GM23338 (cell line): Measurements from ENCODE around the gene LSM3. TPM values are rescaled to one million over a fixed set of nuclear protein-coding genes. Genes with fewer than 3 reads are reported as not detected.

Experiments
- ATAC-seq: fragments of 200-7000 bp; cut with Tn5 transposase; 3 replicates; pipeline ENCODE4 v1.9.1; 2020
- DNase-seq: peaks from one replicate; pipeline ENCODE4 v3.0.0-alpha.2; 2015; ENCODE audit warnings: low spot score
- H2AFZ ChIP-seq: fragments of 200-600 bp; sonication (generic); 2 replicates; pipeline ENCODE4 v1.8.0; 2016; ENCODE audit warnings: antibody characterized with exemption, mild to moderate bottlenecking, moderate library complexity
- H3F3A ChIP-seq: fragments of 200-600 bp; sonication (generic); replicated peaks from 2 replicates; pipeline ENCODE4 v1.8.0; 2017; ENCODE audit warnings: antibody characterized with exemption, mixed run types, low read depth
- H3K27ac ChIP-seq: fragments of 200-600 bp; sonication (generic); 2 replicates; pipeline ENCODE4 v1.6.1; 2016; ENCODE audit warnings: low read depth
- H3K27me3 ChIP-seq: fragments of 200-600 bp; sonication (generic); 2 replicates; pipeline ENCODE4 v1.8.0; 2016; ENCODE audit warnings: mild to moderate bottlenecking, mixed run types, moderate library complexity; ENCODE audit not compliant: insufficient read depth
- H3K36me3 ChIP-seq: fragments of 200-600 bp; sonication (generic); 2 replicates; pipeline ENCODE4 v1.8.0; 2016; ENCODE audit warnings: mild to moderate bottlenecking; ENCODE audit not compliant: insufficient read depth
- H3K4me1 ChIP-seq: fragments of 200-600 bp; sonication (generic); 2 replicates; pipeline ENCODE4 v1.8.0; 2016; ENCODE audit warnings: mild to moderate bottlenecking, moderate library complexity; ENCODE audit not compliant: insufficient read depth
- H3K4me2 ChIP-seq: fragments of 200-600 bp; sonication (generic); 2 replicates; pipeline ENCODE4 v1.7.1; 2017; ENCODE audit warnings: mixed run types
- H3K4me3 ChIP-seq: fragments of 200-600 bp; sonication (generic); 2 replicates; pipeline ENCODE4 v1.6.1; 2016; ENCODE audit warnings: mixed run types
- H3K79me2 ChIP-seq: fragments of 200-600 bp; sonication (generic); replicated peaks from 2 replicates; pipeline ENCODE4 v1.8.0; 2017; ENCODE audit warnings: mild to moderate bottlenecking; ENCODE audit not compliant: insufficient read depth
- H3K9me2 ChIP-seq: fragments of 200-600 bp; sonication (generic); 2 replicates; pipeline ENCODE4 v1.8.0; 2017; ENCODE audit not compliant: insufficient read depth
- H4K20me1 ChIP-seq: fragments of 200-600 bp; sonication (generic); replicated peaks from 2 replicates; pipeline ENCODE4 v1.8.0; 2017; ENCODE audit warnings: mild to moderate bottlenecking; ENCODE audit not compliant: insufficient read depth
- H3K27ac Mint-ChIP-seq: 2 replicates; pipeline ENCODE4 v1.8.0; 2020; ENCODE audit warnings: inconsistent platforms, mild to moderate bottlenecking, moderate library complexity, mixed read lengths
- H3K27me3 Mint-ChIP-seq: 3 replicates; pipeline ENCODE4 v1.8.0; 2022; ENCODE audit warnings: low read depth, mild to moderate bottlenecking, moderate library complexity, mixed read lengths, inconsistent platforms; ENCODE audit not compliant: insufficient read depth, poor library complexity
- H3K36me3 Mint-ChIP-seq: 3 replicates; pipeline ENCODE4 v1.8.0; 2021; ENCODE audit warnings: low read depth, mild to moderate bottlenecking, inconsistent platforms, moderate library complexity, mixed read lengths
- H3K4me1 Mint-ChIP-seq: 3 replicates; pipeline ENCODE4 v1.8.0; 2020; ENCODE audit warnings: mild to moderate bottlenecking, inconsistent platforms, mixed read lengths
- H3K4me3 Mint-ChIP-seq: 3 replicates; pipeline ENCODE4 v1.8.0; 2021; ENCODE audit warnings: moderate library complexity, mild to moderate bottlenecking, inconsistent platforms, mixed read lengths
- H3K9me3 Mint-ChIP-seq: 3 replicates; pipeline ENCODE4 v1.8.0; 2020; ENCODE audit warnings: moderate library complexity, mild to moderate bottlenecking, inconsistent platforms, mixed read lengths
- CREB1 ChIP-seq: fragments of 250-450 bp; sonication (Bioruptor Pico); IDR thresholded peaks from 2 replicates; pipeline ENCODE4 v1.5.0; 2020; ENCODE audit warnings: low read depth, mild to moderate bottlenecking, moderate library complexity
- CTCF ChIP-seq, 2 experiments: fragments of 200-600 bp in 1 of 2; sonication (generic) in 1 of 2; conservative IDR thresholded peaks; 2 replicates each; pipeline versions ENCODE4 v1.5.1 to v1.6.1; 2016 to 2017; ENCODE audit warnings: antibody characterized with exemption in 2 of 2, low read depth in 2 of 2, mild to moderate bottlenecking in 2 of 2, moderate library complexity in 1 of 2
- ETS1 ChIP-seq: IDR thresholded peaks from 2 replicates; pipeline ENCODE4 v1.6.1; 2016; ENCODE audit warnings: antibody characterized with exemption
- EZH2 ChIP-seq: fragments of 200-600 bp; sonication (generic); IDR thresholded peaks from one replicate; pipeline ENCODE4 v1.8.0; 2017; ENCODE audit warnings: antibody characterized with exemption, mild to moderate bottlenecking, low read depth; ENCODE audit not compliant: unreplicated experiment
- EZH2phosphoT487 ChIP-seq: fragments of 200-600 bp; sonication (generic); IDR thresholded peaks from one replicate; pipeline ENCODE4 v1.8.1; 2018; ENCODE audit warnings: antibody characterized with exemption; ENCODE audit not compliant: unreplicated experiment
- NANOG ChIP-seq: IDR thresholded peaks from 2 replicates; pipeline ENCODE4 v1.6.1; 2016; ENCODE audit warnings: antibody characterized with exemption, borderline replicate concordance
- REST ChIP-seq: IDR thresholded peaks from one replicate; pipeline ENCODE4 v1.6.1; 2018; ENCODE audit warnings: antibody characterized with exemption; ENCODE audit not compliant: unreplicated experiment
- ZNF114 ChIP-seq: fragments of 250-450 bp; sonication (Bioruptor Pico); IDR thresholded peaks from 2 replicates; pipeline ENCODE4 v1.5.0; 2020; ENCODE audit warnings: mild to moderate bottlenecking, moderate library complexity
- polyA plus RNA-seq: library from polyadenylated mRNA; unstranded; fragments of >200 nt; fragmentation: Nextera tagmentation; extraction: Ambion mirVana; gene quantifications from 2 replicates; pipeline ENCODE4 v1.2.1, GENCODE V29; 2016
- total RNA-seq: library from RNA; depleted of rRNA; stranded (reverse); fragments of >200 nt; shearing (Covaris generic); gene quantifications from 2 replicates; pipeline ENCODE4 v1.2.3, GENCODE V29; 2014

The LSM3 gene
- total and polyA plus RNA-seq, 2 experiments from 2014 or later = 20.1 to 71.5 TPM

GRCh38 chr3:14145236-14145635 is 33.4 kb upstream of the LSM3 start:
- Histone ChIP-seq H3K4me2 (no peak overlapping the region), H3K36me3 (no peaks in the 10 kb centered on the region; the same call in 1 of the 2 replicates), H3K79me2 (no peaks in the 10 kb centered on the region), H3K4me3 (no peak overlapping the region), H3F3A (no peaks in the 10 kb centered on the region), H3K4me1 (peaks cover 12% of the 10 kb centered on the region), H3K27me3 (no peaks in the 10 kb centered on the region), H3K27ac (peak overlapping the region; percentile 36), H2AFZ (no peak overlapping the region), H4K20me1 (peaks cover 4% of the 10 kb centered on the region; the same call in 1 of the 2 replicates), H3K9me2 (no peaks in the 10 kb centered on the region)
- TF ChIP-seq REST (no peak), EZH2 (no peak), EZH2phosphoT487 (no peak), NANOG (no peak), ETS1 (no peak), CTCF (conservative IDR thresholded peaks at IDR 0.05; ENCODE audit: low read depth in 2 of 2) (no peak), CREB1 (no peak)
- Mint-ChIP-seq H3K27me3 (peaks cover 7% of the 10 kb centered on the region), H3K36me3 (peaks cover 39% of the 10 kb centered on the region), H3K4me1 (peaks cover 31% of the 10 kb centered on the region), H3K9me3 (no peaks in the 10 kb centered on the region), H3K4me3 (no peak overlapping the region), H3K27ac (peak overlapping the region; percentile 30; the same call in 1 of the 2 replicates)
- ATAC-seq = no peak
- DNase-seq = no peak

GRCh38 chr3:14145670-14146380 is 32.8 kb upstream of the LSM3 start:
- H3K4me3 ChIP-seq = no peak overlapping the region
- H3K4me2 ChIP-seq = no peak overlapping the region
- peaks cover 12% of the 10 kb centered on the region for H3K4me1 ChIP-seq
- Mint-ChIP-seq H3K9me3 (no peaks in the 10 kb centered on the region), H3K36me3 (peaks cover 38% of the 10 kb centered on the region), H3K27ac (peak overlapping the region; percentile 72; the same call in 1 of the 2 replicates), H3K27me3 (peaks cover 9% of the 10 kb centered on the region), H3K4me1 (peaks cover 31% of the 10 kb centered on the region), H3K4me3 (no peak overlapping the region)
- H3F3A ChIP-seq = no peaks in the 10 kb centered on the region
- no peaks in the 10 kb centered on the region for H3K9me2 ChIP-seq
- H3K36me3 ChIP-seq = no peaks in the 10 kb centered on the region; the same call in 1 of the 2 replicates
- no peaks in the 10 kb centered on the region for H3K79me2 ChIP-seq
- H4K20me1 ChIP-seq = peaks cover 4% of the 10 kb centered on the region; the same call in 1 of the 2 replicates
- peak in 1 of 2 experiments; percentile 4; a peak in 1 of 4 replicates for TF ChIP-seq CTCF (conservative IDR thresholded peaks at IDR 0.05; ENCODE audit: low read depth in 2 of 2)
- TF ChIP-seq ZNF114 (CRISPR knock-in tag) = no peak
- peak overlapping the region; percentile 36; the same call in 1 of the 2 replicates for H3K27ac ChIP-seq
- no peaks in the 10 kb centered on the region for H3K27me3 ChIP-seq
- DNase-seq = peak; percentile 14
- H2AFZ ChIP-seq = no peak overlapping the region
- no peak for ATAC-seq
